ENCODE measurements around the gene MISP.

MISP gene

DNA sequence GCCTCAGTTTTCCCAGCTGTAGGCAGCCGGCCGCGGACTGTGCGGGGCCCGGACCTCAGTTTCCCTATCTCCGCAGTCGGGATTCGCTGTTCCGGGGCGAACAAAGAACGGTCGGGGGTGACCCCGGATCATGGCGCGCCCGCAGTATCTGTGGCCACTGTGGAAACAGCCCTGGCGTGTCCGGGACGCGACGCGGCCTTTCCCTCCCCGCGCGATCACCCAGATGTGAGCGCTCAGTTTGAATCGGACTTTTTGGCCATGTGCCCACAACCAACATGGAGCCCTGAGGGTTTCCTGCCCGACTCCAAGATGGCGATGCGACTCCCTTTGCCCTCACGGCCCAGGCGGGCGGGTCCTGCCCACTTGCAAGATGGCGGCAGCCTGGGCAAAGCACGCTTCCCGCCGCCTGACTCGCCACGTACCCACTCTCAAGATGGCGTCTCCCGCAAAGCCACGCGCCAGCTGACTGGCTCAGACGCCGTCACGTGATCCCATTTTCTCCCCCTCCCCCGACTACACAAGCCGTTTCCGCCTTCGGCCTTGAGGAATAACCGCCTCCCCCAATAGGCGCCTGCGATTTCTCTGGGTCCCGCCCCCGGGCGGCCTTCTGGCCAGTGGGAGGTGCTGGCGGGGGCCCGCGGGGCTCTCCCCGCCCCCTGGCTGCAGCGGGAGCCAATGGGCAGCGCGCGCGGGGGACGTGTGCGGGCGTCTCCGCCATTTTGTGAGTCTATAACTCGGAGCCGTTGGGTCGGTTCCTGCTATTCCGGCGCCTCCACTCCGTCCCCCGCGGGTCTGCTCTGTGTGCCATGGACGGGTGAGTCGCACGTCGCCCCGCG lies 46.0 kb downstream of the MISP start, which contains the start of gene PTBP1:
TSS of gene PTBP1 (plus strand) at position 761 of the 836 bp plus-strand sequence. CDS start at position 807, 46 bp downstream.
- DNase-seq (ENCODE audit: low read depth in 2 of 3, low spot score in 1 of 3), result peak; percentile 98 to 100 (median 99)

DNA sequence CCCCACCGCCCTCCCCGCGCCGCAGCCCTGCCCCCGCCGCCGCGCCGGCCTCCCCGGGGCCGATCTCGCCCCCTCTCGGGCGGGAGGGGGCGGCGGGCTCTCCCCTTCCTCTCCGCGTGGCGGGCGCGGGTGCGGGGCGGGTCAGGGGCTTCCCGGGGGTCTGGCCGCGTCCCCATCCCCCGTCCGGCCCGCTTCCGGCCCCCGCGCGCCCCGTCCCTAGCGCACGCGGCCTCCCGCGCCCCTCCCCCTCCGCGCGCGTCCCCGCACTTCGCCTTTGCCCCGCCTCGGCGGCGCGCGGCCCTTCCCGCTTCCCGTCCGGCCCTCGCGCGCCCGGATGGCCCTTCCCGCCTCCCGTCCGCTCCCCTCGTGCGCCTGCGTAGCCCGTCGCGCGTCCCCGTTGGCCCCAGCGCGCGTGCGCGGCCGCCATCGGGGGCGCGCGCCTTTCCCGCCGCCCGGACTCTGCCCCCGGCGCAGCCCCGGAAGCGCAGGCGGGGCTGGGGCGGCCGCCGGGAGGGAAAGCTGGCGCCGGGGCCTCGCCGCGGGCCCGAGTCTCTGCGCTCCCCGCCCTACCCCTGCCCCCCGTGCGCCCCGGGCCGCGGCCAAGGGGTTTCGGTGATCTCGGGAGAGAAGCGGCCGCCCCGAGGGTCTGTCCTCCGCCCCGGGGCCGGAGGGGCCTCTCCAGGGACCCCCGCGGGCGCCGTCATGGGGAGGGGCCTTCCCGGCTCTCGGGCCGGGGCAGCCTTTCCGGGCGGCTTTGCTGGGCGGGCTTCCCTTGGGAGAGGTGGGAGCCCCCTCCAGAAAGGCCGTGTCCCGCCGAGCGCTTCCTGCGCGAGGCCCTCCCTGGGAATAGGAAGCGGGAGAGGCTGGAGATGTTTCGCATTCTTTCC lies 46.9 kb downstream of the MISP start:
- DNase-seq (ENCODE audit: low read depth in 2 of 3, low spot score in 1 of 3), result peak; percentile 72 to 90 (median 84)

GRCh38 chr19:798415-799075 lies 47.6 kb downstream of the MISP start:
- DNase-seq (ENCODE audit: low read depth in 2 of 3, low spot score in 1 of 3), result no peak

GRCh38 chr19:799076-799881 lies 48.4 kb downstream of the MISP start:
- DNase-seq (ENCODE audit: low read depth in 2 of 3, low spot score in 1 of 3), result no peak

DNA sequence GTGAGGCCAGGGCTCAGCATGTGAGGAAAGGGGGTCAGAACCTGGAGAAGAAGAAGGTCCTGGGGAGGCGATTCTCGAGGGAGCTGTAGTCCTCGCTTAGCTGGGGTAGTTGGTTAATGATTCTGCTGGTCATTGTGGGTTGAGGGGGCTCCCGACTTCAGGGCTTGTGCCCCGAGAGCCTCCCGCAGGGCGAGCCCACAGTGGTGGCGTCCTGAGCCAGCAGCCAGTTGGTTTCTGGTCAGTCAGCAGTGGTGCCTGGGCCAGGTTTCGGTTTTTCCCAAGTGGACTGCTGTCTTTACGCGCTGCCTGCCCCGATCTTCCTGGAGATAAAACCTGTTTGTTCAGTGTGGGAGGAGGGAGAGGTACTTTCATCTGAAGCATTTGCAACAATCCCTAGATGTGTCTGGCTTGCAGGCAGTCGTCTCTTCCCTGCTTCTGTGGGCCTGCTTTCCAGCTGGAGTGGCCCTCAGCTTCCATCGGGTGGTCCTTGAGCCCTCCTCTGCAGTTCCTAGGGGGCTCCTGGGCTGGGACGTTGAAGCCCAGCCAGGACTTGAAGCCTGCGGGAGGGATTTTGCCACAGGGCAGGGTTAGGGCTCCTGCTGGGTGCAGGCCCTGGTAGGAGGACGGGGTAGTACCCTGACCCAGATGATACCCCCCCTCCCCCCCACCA lies 49.6 kb downstream of the MISP start:
- no peak for DNase-seq (ENCODE audit: low read depth in 2 of 3, low spot score in 1 of 3)

DNA sequence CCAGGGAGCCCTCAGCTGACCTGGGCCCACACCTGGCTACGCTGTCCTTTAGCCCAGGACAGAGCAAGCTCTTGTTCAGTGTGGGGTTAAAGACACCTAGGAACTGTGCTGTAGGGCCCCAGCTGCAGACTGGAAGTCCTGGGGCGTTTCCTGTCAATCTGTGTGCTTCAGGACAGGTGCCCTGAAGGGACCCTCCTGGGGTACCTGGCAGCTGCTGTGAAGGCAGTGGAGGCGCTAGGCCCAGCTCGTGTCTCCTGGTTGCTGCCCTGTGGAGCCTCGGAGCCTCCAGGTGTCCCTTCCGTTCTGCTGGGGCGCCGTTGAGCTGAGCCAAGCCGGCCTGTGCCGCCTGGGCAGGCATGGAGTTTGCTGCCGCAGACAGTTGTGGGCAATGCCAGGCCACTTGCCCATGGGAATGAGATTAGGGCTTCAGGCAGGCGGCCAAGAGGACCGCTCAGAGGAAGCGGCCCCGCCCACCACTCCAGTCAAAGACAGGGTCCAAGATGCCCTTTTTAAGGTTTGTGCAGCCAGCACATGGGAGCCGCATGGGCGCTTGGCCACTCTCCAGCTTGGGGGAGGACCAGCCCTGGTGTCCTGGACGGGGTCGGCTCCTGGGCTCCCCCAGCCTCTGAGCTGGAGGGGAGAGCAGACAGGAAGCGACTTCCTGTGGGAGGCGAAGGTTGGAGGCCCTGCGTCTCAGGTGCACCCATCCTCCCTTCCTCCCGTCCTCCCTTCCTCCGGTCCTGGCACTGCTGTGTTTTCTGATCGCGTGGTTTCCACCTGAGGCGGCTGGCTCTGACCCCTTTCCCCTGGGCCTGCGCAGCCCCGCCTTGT lies 50.3 kb downstream of the MISP start:
- no peak for DNase-seq (ENCODE audit: low read depth in 2 of 3, low spot score in 1 of 3)

- no peak for DNase-seq (ENCODE audit: low read depth in 2 of 3, low spot score in 1 of 3)
Measured at GRCh38 chr19:801861-802497, 51.1 kb downstream of the MISP start.

- no peak for DNase-seq (ENCODE audit: low read depth in 2 of 3, low spot score in 1 of 3)
Measured at GRCh38 chr19:802498-803098, 51.7 kb downstream of the MISP start.

DNA sequence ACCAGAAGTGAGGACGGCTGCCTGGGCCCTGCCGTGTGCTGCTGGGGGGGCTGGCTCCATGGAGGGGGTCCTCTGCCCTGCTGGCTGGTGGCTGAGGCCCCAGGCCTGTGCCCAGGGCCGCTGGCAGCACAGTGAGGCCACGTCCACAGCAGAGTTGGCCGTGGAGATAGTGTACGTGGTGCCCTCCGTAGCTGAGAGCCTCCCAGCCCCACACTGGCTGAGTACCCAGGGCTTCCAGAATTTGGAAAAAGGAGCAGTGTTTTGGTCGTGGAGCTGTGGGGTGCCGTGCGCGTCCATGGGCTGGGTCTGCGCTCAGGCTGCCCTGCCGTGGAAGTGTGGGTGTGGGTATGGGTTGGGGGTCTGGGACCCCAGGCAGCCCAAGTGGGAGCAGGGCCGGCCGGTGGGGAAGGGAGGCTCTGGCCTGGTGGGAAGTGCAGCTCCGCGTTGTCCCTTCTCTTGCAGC lies 52.2 kb downstream of the MISP start:
- no peak for DNase-seq (ENCODE audit: low read depth in 2 of 3, low spot score in 1 of 3)

GRCh38 chr19:803686-804418 lies 52.9 kb downstream of the MISP start:
- no peak for DNase-seq (ENCODE audit: low read depth in 2 of 3, low spot score in 1 of 3)

DNA sequence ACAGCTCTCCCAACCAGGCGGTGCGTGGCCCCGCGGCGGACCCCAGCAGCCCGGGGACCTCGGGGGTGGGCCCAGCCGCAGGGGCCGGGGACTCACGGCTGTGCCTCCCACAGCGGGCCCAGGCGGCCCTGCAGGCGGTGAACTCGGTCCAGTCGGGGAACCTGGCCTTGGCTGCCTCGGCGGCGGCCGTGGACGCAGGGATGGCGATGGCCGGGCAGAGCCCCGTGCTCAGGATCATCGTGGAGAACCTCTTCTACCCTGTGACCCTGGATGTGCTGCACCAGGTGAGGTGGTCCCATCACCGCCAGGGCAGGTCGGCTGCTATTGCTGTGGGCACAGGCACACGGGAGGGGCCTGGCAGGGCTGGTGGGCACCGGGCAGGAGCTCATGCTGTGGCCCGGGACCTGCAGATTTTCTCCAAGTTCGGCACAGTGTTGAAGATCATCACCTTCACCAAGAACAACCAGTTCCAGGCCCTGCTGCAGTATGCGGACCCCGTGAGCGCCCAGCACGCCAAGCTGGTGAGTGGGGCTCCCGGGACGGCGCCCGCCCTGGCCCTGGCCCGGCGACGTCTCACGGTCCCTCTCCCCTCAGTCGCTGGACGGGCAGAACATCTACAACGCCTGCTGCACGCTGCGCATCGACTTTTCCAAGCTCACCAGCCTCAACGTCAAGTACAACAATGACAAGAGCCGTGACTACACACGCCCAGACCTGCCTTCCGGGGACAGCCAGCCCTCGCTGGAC lies 53.7 kb downstream of the MISP start:
- no peak for DNase-seq (ENCODE audit: low read depth in 2 of 3, low spot score in 1 of 3)

GRCh38 chr19:805166-805551 lies 54.2 kb downstream of the MISP start:
- DNase-seq (ENCODE audit: low read depth in 2 of 3, low spot score in 1 of 3), result no peak

DNA sequence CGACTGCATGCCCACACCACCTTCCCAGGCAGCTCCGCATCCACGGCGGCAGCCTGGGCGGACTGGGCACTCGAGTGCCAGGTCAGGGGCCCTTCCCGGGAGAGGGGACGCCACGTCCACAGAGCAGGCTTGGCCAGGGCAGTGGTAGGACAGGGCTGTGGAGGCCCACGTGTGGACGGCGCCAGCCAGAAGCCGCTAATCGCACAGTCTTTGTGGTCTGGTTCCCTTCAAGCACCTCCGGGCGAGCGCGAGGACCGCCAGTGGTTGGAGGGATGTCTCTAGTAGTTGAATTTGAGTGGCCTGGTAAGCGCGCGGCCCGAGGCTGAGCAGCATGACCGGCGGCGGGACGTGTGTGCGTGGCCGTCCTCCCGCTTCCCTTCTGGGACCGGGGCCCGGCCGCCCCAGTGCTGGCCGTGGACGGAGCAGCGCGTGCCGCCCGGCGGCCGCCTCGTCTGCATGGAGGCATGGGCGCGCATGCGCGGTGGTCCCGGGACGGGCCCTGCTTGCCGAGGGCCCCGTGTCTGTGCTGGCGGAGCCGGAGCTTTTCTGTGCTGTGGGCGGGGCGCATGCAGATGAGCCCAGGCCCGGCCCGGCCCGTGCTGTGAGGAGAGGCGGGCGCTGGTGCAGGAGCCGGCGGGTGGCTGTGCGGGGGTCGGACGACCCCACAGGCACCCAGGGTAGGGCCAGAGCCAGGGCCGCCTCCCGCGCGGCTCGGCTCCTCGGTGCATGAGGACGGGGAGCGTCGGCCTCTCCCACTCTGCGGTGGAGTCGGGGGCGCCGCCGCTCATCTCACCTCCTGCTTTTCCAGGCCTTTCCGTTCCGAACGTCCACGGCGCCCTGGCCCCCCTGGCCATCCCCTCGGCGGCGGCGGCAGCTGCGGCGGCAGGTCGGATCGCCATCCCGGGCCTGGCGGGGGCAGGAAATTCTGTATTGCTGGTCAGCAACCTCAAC lies 55.0 kb downstream of the MISP start:
- DNase-seq (ENCODE audit: low read depth in 2 of 3, low spot score in 1 of 3), result no peak

DNA sequence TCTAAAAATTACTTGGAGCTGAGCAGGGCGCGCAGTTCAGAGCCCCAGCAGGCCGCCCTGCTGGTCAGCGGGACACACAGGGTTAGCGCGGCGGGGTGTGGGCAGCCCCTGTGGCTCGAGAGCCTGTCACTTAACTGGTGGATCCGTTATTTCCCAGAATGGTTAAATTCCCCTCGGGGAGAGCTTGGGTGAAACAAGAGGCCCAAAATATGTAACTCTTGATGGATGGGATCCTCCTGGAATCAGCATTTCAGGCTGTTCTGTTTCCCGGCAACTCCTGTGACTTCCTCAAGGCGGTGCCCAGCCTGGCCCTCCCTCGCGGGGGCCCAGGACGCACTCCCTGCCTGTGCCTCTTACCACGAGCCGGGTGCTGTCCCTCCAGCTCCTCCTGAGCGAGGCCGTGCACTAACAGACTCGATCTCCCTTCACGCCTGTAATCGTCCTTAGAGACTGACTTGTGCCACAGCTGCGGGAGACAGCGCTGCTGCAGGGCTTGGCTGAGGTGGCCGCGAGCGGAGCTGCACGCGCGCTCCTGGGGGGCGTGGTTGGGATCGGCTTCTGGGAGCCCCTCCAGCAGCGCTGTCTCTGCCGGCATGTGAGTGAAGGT lies 56.0 kb downstream of the MISP start:
- no peak for DNase-seq (ENCODE audit: low read depth in 2 of 3, low spot score in 1 of 3)
